GM12878 (cell line): Measurements from ENCODE around the gene LPGAT1. TPM values are rescaled to one million over a fixed set of nuclear protein-coding genes. Genes with fewer than 3 reads are reported as not detected.

ENCODE experiments used
- GABPA ChIP-seq: IDR thresholded peaks from 2 replicates; pipeline ENCODE4 v1.6.1; 2014; ENCODE audit warnings: antibody characterized with exemption, low read depth, mild to moderate bottlenecking, inconsistent platforms
- GATAD2B ChIP-seq: fragments of 450-650 bp; conservative IDR thresholded peaks from 2 replicates; pipeline ENCODE4 v1.6.1; 2017; ENCODE audit warnings: low read depth, mild to moderate bottlenecking, moderate library complexity
- JUNB ChIP-seq: IDR thresholded peaks from 2 replicates; pipeline ENCODE4 v1.6.1; 2016; ENCODE audit warnings: antibody characterized with exemption, mild to moderate bottlenecking
- LARP7 ChIP-seq: fragments of 450-650 bp; IDR thresholded peaks from 2 replicates; pipeline ENCODE4 v1.6.1; 2017; ENCODE audit warnings: mild to moderate bottlenecking
- MLLT1 ChIP-seq: fragments of 450-650 bp; IDR thresholded peaks from 2 replicates; pipeline ENCODE4 v1.6.1; 2016; ENCODE audit warnings: mild to moderate bottlenecking
- NR2F1 ChIP-seq: fragments of 450-650 bp; conservative IDR thresholded peaks from 2 replicates; pipeline ENCODE4 v1.6.1; 2017; ENCODE audit warnings: mild to moderate bottlenecking
- RFX5 ChIP-seq: IDR thresholded peaks from 2 replicates; pipeline ENCODE4 v1.6.1; 2011; ENCODE audit warnings: low read depth, low read length, improper control_type of control experiment
- ZBTB4 ChIP-seq: fragments of 450-650 bp; formaldehyde crosslinking; IDR thresholded peaks from 2 replicates; pipeline ENCODE4 v1.4.0; 2022; ENCODE audit warnings: mild to moderate bottlenecking, moderate library complexity
- polyA plus RNA-seq, 11 experiments: library from polyadenylated mRNA; depleted of rRNA in 4 of 11; unstranded in 6 of 11; stranded (reverse) in 5 of 11; fragments of >200 nt; fragmentation: Nextera tagmentation in 4 of 11; fragmentation: Illumina TruSeq in 1 of 11; extraction: Ambion mirVana in 4 of 11; extraction: Trizol in 1 of 11; gene quantifications; 1 replicate in 1 of 11; 2 replicates in 10 of 11; pipeline versions ENCODE4 v1.2.1 to v1.2.3, GENCODE V29; 2011 to 2016; ENCODE audit warnings: inconsistent platforms in 2 of 11, missing spikeins in 2 of 11, low read depth in 1 of 11
- total RNA-seq, 4 experiments: library from RNA; depleted of rRNA in 3 of 4; stranded (reverse); fragments of >200 nt in 3 of 4; fragmentation: Illumina TruSeq in 1 of 4; extraction: Trizol in 1 of 4; gene quantifications; 2 replicates each; pipeline versions ENCODE4 v1.2.1 to v1.2.3, GENCODE V29; 2013 to 2021
- TF ChIP-seq, protein P1 (sequence below): fragments of 450-650 bp; IDR thresholded peaks from 2 replicates; pipeline ENCODE4 v1.6.1; 2017; ENCODE audit warnings: antibody characterized with exemption, mild to moderate bottlenecking, moderate library complexity
- TF ChIP-seq, protein P2 (sequence below): fragments of 450-650 bp; formaldehyde crosslinking; IDR thresholded peaks from 2 replicates; pipeline ENCODE4 v1.5.0; 2022; ENCODE audit warnings: mild to moderate bottlenecking, missing genetic modification characterization
- TF ChIP-seq, protein P3 (sequence below): IDR thresholded peaks from 2 replicates; pipeline ENCODE4 v1.6.1; 2012; ENCODE audit warnings: mild to moderate bottlenecking, low read depth, low read length
- TF ChIP-seq, protein P4 (sequence below): fragments of 450-650 bp; IDR thresholded peaks from 2 replicates; pipeline ENCODE4 v1.6.1; 2016; ENCODE audit warnings: mild to moderate bottlenecking

Gene LPGAT1
- total and polyA plus RNA-seq, 10 of the 15 experiments (the other 5 are each of a cell fraction or from before 2014, with no cell fraction given), result 5.8 to 40.6 (median 19.2) TPM

GRCh38 chr1:211698161-211699026 lies 132.2 kb downstream of the LPGAT1 start (continued):
- TF ChIP-seq, protein P1, sequence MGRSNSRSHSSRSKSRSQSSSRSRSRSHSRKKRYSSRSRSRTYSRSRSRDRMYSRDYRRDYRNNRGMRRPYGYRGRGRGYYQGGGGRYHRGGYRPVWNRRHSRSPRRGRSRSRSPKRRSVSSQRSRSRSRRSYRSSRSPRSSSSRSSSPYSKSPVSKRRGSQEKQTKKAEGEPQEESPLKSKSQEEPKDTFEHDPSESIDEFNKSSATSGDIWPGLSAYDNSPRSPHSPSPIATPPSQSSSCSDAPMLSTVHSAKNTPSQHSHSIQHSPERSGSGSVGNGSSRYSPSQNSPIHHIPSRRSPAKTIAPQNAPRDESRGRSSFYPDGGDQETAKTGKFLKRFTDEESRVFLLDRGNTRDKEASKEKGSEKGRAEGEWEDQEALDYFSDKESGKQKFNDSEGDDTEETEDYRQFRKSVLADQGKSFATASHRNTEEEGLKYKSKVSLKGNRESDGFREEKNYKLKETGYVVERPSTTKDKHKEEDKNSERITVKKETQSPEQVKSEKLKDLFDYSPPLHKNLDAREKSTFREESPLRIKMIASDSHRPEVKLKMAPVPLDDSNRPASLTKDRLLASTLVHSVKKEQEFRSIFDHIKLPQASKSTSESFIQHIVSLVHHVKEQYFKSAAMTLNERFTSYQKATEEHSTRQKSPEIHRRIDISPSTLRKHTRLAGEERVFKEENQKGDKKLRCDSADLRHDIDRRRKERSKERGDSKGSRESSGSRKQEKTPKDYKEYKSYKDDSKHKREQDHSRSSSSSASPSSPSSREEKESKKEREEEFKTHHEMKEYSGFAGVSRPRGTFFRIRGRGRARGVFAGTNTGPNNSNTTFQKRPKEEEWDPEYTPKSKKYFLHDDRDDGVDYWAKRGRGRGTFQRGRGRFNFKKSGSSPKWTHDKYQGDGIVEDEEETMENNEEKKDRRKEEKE, result no peak
- TF ChIP-seq JUNB (no peak), NR2F1 (peak; percentile 53), ZBTB4 (no peak), GATAD2B (0 out of 2 replicates have a peak, but pooled peaks have one; percentile 54), MLLT1 (no peak), GABPA (no peak), LARP7 (peak; percentile 78), RFX5 (no peak)
- TF ChIP-seq, protein P2, sequence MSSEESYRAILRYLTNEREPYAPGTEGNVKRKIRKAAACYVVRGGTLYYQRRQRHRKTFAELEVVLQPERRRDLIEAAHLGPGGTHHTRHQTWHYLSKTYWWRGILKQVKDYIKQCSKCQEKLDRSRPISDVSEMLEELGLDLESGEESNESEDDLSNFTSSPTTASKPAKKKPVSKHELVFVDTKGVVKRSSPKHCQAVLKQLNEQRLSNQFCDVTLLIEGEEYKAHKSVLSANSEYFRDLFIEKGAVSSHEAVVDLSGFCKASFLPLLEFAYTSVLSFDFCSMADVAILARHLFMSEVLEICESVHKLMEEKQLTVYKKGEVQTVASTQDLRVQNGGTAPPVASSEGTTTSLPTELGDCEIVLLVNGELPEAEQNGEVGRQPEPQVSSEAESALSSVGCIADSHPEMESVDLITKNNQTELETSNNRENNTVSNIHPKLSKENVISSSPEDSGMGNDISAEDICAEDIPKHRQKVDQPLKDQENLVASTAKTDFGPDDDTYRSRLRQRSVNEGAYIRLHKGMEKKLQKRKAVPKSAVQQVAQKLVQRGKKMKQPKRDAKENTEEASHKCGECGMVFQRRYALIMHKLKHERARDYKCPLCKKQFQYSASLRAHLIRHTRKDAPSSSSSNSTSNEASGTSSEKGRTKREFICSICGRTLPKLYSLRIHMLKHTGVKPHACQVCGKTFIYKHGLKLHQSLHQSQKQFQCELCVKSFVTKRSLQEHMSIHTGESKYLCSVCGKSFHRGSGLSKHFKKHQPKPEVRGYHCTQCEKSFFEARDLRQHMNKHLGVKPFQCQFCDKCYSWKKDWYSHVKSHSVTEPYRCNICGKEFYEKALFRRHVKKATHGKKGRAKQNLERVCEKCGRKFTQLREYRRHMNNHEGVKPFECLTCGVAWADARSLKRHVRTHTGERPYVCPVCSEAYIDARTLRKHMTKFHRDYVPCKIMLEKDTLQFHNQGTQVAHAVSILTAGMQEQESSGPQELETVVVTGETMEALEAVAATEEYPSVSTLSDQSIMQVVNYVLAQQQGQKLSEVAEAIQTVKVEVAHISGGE, result no peak
- TF ChIP-seq, protein P3, sequence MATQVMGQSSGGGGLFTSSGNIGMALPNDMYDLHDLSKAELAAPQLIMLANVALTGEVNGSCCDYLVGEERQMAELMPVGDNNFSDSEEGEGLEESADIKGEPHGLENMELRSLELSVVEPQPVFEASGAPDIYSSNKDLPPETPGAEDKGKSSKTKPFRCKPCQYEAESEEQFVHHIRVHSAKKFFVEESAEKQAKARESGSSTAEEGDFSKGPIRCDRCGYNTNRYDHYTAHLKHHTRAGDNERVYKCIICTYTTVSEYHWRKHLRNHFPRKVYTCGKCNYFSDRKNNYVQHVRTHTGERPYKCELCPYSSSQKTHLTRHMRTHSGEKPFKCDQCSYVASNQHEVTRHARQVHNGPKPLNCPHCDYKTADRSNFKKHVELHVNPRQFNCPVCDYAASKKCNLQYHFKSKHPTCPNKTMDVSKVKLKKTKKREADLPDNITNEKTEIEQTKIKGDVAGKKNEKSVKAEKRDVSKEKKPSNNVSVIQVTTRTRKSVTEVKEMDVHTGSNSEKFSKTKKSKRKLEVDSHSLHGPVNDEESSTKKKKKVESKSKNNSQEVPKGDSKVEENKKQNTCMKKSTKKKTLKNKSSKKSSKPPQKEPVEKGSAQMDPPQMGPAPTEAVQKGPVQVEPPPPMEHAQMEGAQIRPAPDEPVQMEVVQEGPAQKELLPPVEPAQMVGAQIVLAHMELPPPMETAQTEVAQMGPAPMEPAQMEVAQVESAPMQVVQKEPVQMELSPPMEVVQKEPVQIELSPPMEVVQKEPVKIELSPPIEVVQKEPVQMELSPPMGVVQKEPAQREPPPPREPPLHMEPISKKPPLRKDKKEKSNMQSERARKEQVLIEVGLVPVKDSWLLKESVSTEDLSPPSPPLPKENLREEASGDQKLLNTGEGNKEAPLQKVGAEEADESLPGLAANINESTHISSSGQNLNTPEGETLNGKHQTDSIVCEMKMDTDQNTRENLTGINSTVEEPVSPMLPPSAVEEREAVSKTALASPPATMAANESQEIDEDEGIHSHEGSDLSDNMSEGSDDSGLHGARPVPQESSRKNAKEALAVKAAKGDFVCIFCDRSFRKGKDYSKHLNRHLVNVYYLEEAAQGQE, result no peak
- TF ChIP-seq, protein P4, sequence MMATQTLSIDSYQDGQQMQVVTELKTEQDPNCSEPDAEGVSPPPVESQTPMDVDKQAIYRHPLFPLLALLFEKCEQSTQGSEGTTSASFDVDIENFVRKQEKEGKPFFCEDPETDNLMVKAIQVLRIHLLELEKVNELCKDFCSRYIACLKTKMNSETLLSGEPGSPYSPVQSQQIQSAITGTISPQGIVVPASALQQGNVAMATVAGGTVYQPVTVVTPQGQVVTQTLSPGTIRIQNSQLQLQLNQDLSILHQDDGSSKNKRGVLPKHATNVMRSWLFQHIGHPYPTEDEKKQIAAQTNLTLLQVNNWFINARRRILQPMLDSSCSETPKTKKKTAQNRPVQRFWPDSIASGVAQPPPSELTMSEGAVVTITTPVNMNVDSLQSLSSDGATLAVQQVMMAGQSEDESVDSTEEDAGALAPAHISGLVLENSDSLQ, result 0 out of 2 replicates have a peak, but pooled peaks have one; percentile 4
